ENCODE data around the gene FHAD1. TPM values are rescaled to one million over a fixed set of nuclear protein-coding genes. Genes with fewer than 3 reads are reported as not detected.

The FHAD1 gene
- total RNA-seq, 1 donor from 2014 or later = not detected

- TF ChIP-seq CTCF (IDR thresholded peaks at IDR 0.05; ENCODE audit: insufficient read depth, low read length, severe bottlenecking) = no peak
- H3K27me3 ChIP-seq (ENCODE audit: control insufficient read depth, insufficient read depth, low read length) = no peaks in the 10 kb centered on the region
- H3K4me3 ChIP-seq (ENCODE audit: low read depth, low read length) = no peak overlapping the region
- peaks cover 9% of the 10 kb centered on the region for H3K36me3 ChIP-seq (ENCODE audit: control insufficient read depth, insufficient read depth, low read length)
- FAIRE-seq (no peak), DNase-seq (ENCODE audit: low read depth) (no peak)
These were observed 165.8 kb downstream of the FHAD1 start for GRCh38 chr1:15412843-15413242.

- FAIRE-seq (no peak), DNase-seq (ENCODE audit: low read depth) (no peak)
- peaks cover 9% of the 10 kb centered on the region for H3K36me3 ChIP-seq (ENCODE audit: control insufficient read depth, insufficient read depth, low read length)
- H3K4me3 ChIP-seq (ENCODE audit: low read depth, low read length) = no peak overlapping the region
- no peaks in the 10 kb centered on the region for H3K27me3 ChIP-seq (ENCODE audit: control insufficient read depth, insufficient read depth, low read length)
- no peak for TF ChIP-seq CTCF (IDR thresholded peaks at IDR 0.05; ENCODE audit: insufficient read depth, low read length, severe bottlenecking)
These were observed 166.8 kb downstream of the FHAD1 start for GRCh38 chr1:15413563-15414444.

GRCh38 chr1:15414445-15414983, 167.5 kb downstream of the FHAD1 start:
- FAIRE-seq (no peak), DNase-seq (ENCODE audit: low read depth) (no peak)
- TF ChIP-seq CTCF (IDR thresholded peaks at IDR 0.05; ENCODE audit: insufficient read depth, low read length, severe bottlenecking) = no peak
- no peaks in the 10 kb centered on the region for H3K27me3 ChIP-seq (ENCODE audit: control insufficient read depth, insufficient read depth, low read length)
- peaks cover 9% of the 10 kb centered on the region for H3K36me3 ChIP-seq (ENCODE audit: control insufficient read depth, insufficient read depth, low read length)
- H3K4me3 ChIP-seq (ENCODE audit: low read depth, low read length) = no peak overlapping the region

- no peak overlapping the region for H3K4me3 ChIP-seq (ENCODE audit: low read depth, low read length)
- H3K27me3 ChIP-seq (ENCODE audit: control insufficient read depth, insufficient read depth, low read length) = no peaks in the 10 kb centered on the region
- DNase-seq (ENCODE audit: low read depth) (peak; percentile 90), FAIRE-seq (no peak)
- H3K36me3 ChIP-seq (ENCODE audit: control insufficient read depth, insufficient read depth, low read length) = peaks cover 11% of the 10 kb centered on the region
- TF ChIP-seq CTCF (IDR thresholded peaks at IDR 0.05; ENCODE audit: insufficient read depth, low read length, severe bottlenecking) = no peak
These were observed 170.3 kb downstream of the FHAD1 start for GRCh38 chr1:15417059-15417934.

- FAIRE-seq (peak; percentile 97), DNase-seq (ENCODE audit: low read depth) (peak; percentile 96)
- Histone ChIP-seq H3K4me3 (ENCODE audit: low read depth, low read length) (no peak overlapping the region), H3K27me3 (ENCODE audit: control insufficient read depth, insufficient read depth, low read length) (no peaks in the 10 kb centered on the region), H3K36me3 (ENCODE audit: control insufficient read depth, insufficient read depth, low read length) (peaks cover 10% of the 10 kb centered on the region)
- TF ChIP-seq CTCF (IDR thresholded peaks at IDR 0.05; ENCODE audit: insufficient read depth, low read length, severe bottlenecking) = no peak
These were observed 171.9 kb downstream of the FHAD1 start for GRCh38 chr1:15418806-15419515.

Measured in bronchial epithelial cell (primary cell).